ENCODE measurements around the gene RBM25.
A peak's percentile ranks its signal among the peaks of the same experiment; 100 is the strongest.
"Not testable (repeated sequence)": the region's sequence is repeated elsewhere in the genome, so short reads cannot be mapped to it uniquely, and the experiment has no call there.

The RBM25 gene

DNA sequence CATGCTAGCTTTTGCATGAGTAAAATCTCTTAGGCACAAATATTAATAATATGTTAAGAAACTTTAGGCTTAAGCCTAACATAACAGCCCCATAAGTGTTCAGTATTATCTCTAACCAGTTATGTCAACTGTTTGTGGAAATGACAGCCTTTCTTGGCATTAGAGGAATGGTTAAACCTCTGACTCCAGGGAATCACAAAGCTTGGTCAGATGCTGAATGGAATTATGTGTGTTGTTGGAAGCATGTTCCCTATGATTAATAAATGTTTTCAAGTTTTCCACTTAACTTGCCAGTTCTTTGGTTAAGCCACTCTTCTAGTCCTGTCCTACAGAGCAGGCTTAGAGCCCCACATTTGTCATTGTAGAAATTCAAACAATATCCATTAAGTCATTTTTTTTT is 94.9 kb downstream of the RBM25 start:
- peaks cover 92% of the 10 kb centered on the region for H3K36me3 ChIP-seq
- peak overlapping the region; percentile 27 for H3K27ac ChIP-seq
- no peaks in the 10 kb centered on the region for H3K27me3 ChIP-seq
- H3K4me3 ChIP-seq (ENCODE audit: low read depth in 1 of 2, low read length in 1 of 2): no peak overlapping the region
- no peaks in the 10 kb centered on the region for H3K4me1 ChIP-seq (ENCODE audit: control insufficient read depth in 1 of 2, insufficient read depth in 1 of 2, low read depth in 1 of 2, low read length in 1 of 2)
- TF ChIP-seq, protein P1, sequence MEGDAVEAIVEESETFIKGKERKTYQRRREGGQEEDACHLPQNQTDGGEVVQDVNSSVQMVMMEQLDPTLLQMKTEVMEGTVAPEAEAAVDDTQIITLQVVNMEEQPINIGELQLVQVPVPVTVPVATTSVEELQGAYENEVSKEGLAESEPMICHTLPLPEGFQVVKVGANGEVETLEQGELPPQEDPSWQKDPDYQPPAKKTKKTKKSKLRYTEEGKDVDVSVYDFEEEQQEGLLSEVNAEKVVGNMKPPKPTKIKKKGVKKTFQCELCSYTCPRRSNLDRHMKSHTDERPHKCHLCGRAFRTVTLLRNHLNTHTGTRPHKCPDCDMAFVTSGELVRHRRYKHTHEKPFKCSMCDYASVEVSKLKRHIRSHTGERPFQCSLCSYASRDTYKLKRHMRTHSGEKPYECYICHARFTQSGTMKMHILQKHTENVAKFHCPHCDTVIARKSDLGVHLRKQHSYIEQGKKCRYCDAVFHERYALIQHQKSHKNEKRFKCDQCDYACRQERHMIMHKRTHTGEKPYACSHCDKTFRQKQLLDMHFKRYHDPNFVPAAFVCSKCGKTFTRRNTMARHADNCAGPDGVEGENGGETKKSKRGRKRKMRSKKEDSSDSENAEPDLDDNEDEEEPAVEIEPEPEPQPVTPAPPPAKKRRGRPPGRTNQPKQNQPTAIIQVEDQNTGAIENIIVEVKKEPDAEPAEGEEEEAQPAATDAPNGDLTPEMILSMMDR (IDR thresholded peaks at IDR 0.05): no peak
- no peaks in the 10 kb centered on the region for H3K9me3 ChIP-seq

- H3K27ac ChIP-seq: peak overlapping the region; percentile 36
- H3K9me3 ChIP-seq: no peaks in the 10 kb centered on the region
- TF ChIP-seq, protein P1 (IDR thresholded peaks at IDR 0.05): no peak
- peaks cover 85% of the 10 kb centered on the region for H3K36me3 ChIP-seq
- H3K27me3 ChIP-seq: no peaks in the 10 kb centered on the region
- no peak overlapping the region for H3K4me3 ChIP-seq (ENCODE audit: low read depth in 1 of 2, low read length in 1 of 2)
- H3K4me1 ChIP-seq (ENCODE audit: control insufficient read depth in 1 of 2, insufficient read depth in 1 of 2, low read depth in 1 of 2, low read length in 1 of 2): peaks cover 14 to 16% of the 10 kb centered on the region in 2 experiments
Observed at GRCh38 chr14:73162251-73162650, 103.9 kb downstream of the RBM25 start.

GRCh38 chr14:73166399-73166798 is 108.1 kb downstream of the RBM25 start:
- H3K36me3 ChIP-seq: peaks cover 95% of the 10 kb centered on the region
- no peaks in the 10 kb centered on the region for H3K27me3 ChIP-seq
- peak overlapping the region; percentile 1 for H3K27ac ChIP-seq
- no peak overlapping the region for H3K4me3 ChIP-seq (ENCODE audit: low read depth in 1 of 2, low read length in 1 of 2)
- peaks cover 2 to 3% of the 10 kb centered on the region in 2 experiments for H3K4me1 ChIP-seq (ENCODE audit: control insufficient read depth in 1 of 2, insufficient read depth in 1 of 2, low read depth in 1 of 2, low read length in 1 of 2)
- TF ChIP-seq, protein P1 (IDR thresholded peaks at IDR 0.05): no peak
- no peaks in the 10 kb centered on the region for H3K9me3 ChIP-seq

DNA sequence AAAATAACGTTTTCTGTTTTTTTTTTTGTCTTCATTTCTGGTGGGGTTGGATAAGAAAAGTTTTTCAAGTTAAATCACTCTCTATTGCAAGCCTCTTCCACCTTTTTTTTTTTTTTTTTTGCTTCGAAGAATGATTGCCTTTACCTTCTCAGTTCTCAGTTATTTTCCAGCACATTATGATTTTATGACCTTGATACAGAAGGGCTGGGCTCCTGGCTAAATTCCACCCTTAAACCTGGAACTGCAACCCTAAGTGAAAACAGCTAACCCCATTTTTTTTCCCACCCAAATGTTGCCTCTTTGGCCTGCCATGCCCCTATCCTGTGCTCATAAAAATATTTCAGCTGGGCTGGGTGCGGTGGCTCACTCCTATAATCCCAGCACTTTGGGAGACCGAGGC is 109.4 kb downstream of the RBM25 start:
- Histone ChIP-seq H3K9me3 (no peaks in the 10 kb centered on the region), H3K36me3 (peaks cover 98% of the 10 kb centered on the region), H3K27me3 (no peaks in the 10 kb centered on the region), H3K4me3 (ENCODE audit: low read depth in 1 of 2, low read length in 1 of 2) (no peak overlapping the region), H3K27ac (no peak overlapping the region), H3K4me1 (ENCODE audit: control insufficient read depth in 1 of 2, insufficient read depth in 1 of 2, low read depth in 1 of 2, low read length in 1 of 2) (no peaks in the 10 kb centered on the region)
- TF ChIP-seq, protein P1 (IDR thresholded peaks at IDR 0.05): no peak

DNA sequence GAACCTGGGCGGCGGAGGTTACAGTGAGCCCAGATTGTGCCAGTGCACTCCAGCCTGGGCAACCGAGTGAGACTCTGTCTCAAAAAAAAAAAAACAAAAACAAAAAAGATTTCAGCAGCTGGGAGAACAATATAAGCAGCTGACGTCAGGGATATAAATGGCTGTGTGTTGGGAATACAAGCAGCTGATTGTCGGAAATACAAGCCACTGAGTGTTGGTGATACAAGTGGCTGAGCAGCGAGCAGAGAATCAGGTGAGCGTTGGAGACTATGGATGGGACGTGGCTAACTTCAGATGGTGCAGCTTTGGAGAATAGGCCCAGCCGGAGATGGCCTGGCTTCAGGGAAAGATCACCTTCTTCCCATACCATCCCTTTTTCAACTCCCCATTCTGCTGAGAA is 109.9 kb downstream of the RBM25 start:
- no peak overlapping the region for H3K4me3 ChIP-seq (ENCODE audit: low read depth in 1 of 2, low read length in 1 of 2)
- H3K9me3 ChIP-seq: no peaks in the 10 kb centered on the region
- no peak overlapping the region for H3K27ac ChIP-seq
- no peaks in the 10 kb centered on the region for H3K27me3 ChIP-seq
- TF ChIP-seq, protein P1 (IDR thresholded peaks at IDR 0.05): no peak
- no peaks in the 10 kb centered on the region for H3K4me1 ChIP-seq (ENCODE audit: control insufficient read depth in 1 of 2, insufficient read depth in 1 of 2, low read depth in 1 of 2, low read length in 1 of 2)
- peaks cover 99% of the 10 kb centered on the region for H3K36me3 ChIP-seq

GRCh38 chr14:73168691-73169090 is 110.4 kb downstream of the RBM25 start:
- Histone ChIP-seq H3K27me3 (no peaks in the 10 kb centered on the region), H3K36me3 (peaks cover 99% of the 10 kb centered on the region), H3K4me3 (ENCODE audit: low read depth in 1 of 2, low read length in 1 of 2) (no peak overlapping the region), H3K9me3 (no peaks in the 10 kb centered on the region), H3K4me1 (ENCODE audit: control insufficient read depth in 1 of 2, insufficient read depth in 1 of 2, low read depth in 1 of 2, low read length in 1 of 2) (no peaks in the 10 kb centered on the region), H3K27ac (no peak overlapping the region)
- TF ChIP-seq, protein P1 (IDR thresholded peaks at IDR 0.05): no peak

GRCh38 chr14:73169855-73170254 is 111.5 kb downstream of the RBM25 start:
- H3K4me3 ChIP-seq (ENCODE audit: low read depth in 1 of 2, low read length in 1 of 2); H3K27ac ChIP-seq: not testable (repeated sequence)
- H3K36me3 ChIP-seq: peaks cover 99% of the 10 kb centered on the region

More at GRCh38 chr14:73169855-73170254, 111.5 kb downstream of the RBM25 start:
- not testable (repeated sequence) for H3K9me3 ChIP-seq; H3K4me1 ChIP-seq (ENCODE audit: control insufficient read depth in 1 of 2, insufficient read depth in 1 of 2, low read depth in 1 of 2, low read length in 1 of 2); H3K27me3 ChIP-seq

Data from neutrophil (primary cell).